Measurements from ENCODE around the gene VPS11.

DNA sequence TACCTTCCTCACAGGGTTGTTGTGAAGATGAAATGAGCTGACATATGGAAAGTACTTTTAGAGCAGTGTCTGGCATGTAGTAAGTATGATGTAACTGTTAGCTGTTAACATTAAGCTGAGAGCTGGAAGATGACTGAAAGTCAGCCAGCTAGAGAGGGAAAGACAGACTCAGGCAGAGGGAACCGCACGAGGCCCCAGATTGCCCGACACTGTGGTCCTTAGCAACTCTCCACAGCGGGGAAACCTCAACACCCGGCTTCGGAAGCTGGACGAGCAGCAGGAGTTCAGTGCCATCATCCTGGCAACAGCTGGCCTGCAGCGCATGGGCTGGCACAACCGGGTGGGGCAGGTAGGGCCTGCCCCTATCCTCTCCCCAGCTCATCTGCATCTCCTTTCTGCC is 23.6 kb downstream of the VPS11 start:
- TF ChIP-seq, protein P1, sequence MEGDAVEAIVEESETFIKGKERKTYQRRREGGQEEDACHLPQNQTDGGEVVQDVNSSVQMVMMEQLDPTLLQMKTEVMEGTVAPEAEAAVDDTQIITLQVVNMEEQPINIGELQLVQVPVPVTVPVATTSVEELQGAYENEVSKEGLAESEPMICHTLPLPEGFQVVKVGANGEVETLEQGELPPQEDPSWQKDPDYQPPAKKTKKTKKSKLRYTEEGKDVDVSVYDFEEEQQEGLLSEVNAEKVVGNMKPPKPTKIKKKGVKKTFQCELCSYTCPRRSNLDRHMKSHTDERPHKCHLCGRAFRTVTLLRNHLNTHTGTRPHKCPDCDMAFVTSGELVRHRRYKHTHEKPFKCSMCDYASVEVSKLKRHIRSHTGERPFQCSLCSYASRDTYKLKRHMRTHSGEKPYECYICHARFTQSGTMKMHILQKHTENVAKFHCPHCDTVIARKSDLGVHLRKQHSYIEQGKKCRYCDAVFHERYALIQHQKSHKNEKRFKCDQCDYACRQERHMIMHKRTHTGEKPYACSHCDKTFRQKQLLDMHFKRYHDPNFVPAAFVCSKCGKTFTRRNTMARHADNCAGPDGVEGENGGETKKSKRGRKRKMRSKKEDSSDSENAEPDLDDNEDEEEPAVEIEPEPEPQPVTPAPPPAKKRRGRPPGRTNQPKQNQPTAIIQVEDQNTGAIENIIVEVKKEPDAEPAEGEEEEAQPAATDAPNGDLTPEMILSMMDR (IDR thresholded peaks at IDR 0.05; ENCODE audit: low read depth, low read length, poor library complexity, severe bottlenecking), result no peak
- TF ChIP-seq EZH2phosphoT487 (IDR thresholded peaks at IDR 0.05; ENCODE audit: borderline replicate concordance, low read length), result no peak

All from DOHH2 (cell line).